ENCODE results near the gene BAZ1A. TPM values are rescaled to one million over a fixed set of nuclear protein-coding genes. Genes with fewer than 3 reads are reported as not detected.

Gene BAZ1A
- total RNA-seq, 1 donor from 2014 or later = 11.2 TPM

DNA sequence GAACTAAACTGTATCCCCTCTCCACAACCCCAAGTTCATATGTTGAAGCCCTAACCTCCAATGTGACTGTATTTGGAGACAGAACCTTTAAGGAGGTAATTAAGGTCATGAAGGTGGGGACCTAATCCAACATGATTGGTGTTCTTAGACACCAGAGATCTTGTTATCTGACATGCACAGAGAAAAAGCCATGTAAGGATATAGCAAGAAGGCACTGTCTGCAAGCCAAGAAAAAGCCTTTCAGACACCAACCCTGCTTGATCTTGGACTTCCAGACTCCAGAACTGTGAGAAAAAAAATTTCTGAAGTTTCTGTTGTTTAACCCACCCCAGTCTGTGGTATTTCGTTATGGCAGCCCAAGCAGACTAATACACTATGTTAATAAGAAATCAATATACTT, 98.5 kb downstream of the BAZ1A start:
- Histone ChIP-seq H3K4me1 (no peaks in the 10 kb centered on the region), H3K27ac (no peak overlapping the region)

DNA sequence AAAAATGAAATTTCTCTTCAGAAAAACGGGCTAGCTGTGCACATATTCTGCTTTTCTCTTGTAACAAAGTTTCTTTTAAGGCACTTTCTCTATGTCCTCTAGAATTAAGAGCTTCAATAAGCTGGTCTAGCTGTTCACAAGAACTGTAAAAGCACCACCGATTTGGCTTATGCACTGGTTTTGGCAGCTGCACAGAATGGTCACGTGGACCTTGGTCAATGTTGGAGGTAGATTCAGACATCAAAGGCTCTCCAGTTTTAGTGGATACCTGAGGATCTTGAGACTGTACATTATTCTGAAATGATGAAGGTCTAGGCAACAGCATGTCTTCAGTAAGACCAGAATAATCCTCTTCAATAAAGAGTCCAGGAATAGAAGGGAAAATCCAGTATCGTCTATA, 99.2 kb downstream of the BAZ1A start:
- no peak for DNase-seq (ENCODE audit: low spot score in 2 of 2)
- H3K4me1 ChIP-seq = no peaks in the 10 kb centered on the region
- H3K27me3 ChIP-seq = no peaks in the 10 kb centered on the region
- no peaks in the 10 kb centered on the region for H3K9me3 ChIP-seq
- intact Hi-C loops (cut with DNase I) = no loop called here
- H3K27ac ChIP-seq = no peak overlapping the region
- TF ChIP-seq, protein P1, sequence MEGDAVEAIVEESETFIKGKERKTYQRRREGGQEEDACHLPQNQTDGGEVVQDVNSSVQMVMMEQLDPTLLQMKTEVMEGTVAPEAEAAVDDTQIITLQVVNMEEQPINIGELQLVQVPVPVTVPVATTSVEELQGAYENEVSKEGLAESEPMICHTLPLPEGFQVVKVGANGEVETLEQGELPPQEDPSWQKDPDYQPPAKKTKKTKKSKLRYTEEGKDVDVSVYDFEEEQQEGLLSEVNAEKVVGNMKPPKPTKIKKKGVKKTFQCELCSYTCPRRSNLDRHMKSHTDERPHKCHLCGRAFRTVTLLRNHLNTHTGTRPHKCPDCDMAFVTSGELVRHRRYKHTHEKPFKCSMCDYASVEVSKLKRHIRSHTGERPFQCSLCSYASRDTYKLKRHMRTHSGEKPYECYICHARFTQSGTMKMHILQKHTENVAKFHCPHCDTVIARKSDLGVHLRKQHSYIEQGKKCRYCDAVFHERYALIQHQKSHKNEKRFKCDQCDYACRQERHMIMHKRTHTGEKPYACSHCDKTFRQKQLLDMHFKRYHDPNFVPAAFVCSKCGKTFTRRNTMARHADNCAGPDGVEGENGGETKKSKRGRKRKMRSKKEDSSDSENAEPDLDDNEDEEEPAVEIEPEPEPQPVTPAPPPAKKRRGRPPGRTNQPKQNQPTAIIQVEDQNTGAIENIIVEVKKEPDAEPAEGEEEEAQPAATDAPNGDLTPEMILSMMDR (IDR thresholded peaks at IDR 0.05) = no peak
- H3K4me3 ChIP-seq = no peak overlapping the region
- H3K36me3 ChIP-seq = peaks cover 12 to 33% of the 10 kb centered on the region in 2 donors

More for the DNA sequence above, 98.5 kb downstream of the BAZ1A start:
- intact Hi-C loops (cut with DNase I) = no loop called here
- TF ChIP-seq, protein P1 (IDR thresholded peaks at IDR 0.05) = no peak
- Histone ChIP-seq H3K27me3 (no peaks in the 10 kb centered on the region), H3K36me3 (peaks cover 13 to 34% of the 10 kb centered on the region in 2 donors), H3K9me3 (no peaks in the 10 kb centered on the region), H3K4me3 (no peak overlapping the region)
- no peak for DNase-seq (ENCODE audit: low spot score in 2 of 2)

DNA sequence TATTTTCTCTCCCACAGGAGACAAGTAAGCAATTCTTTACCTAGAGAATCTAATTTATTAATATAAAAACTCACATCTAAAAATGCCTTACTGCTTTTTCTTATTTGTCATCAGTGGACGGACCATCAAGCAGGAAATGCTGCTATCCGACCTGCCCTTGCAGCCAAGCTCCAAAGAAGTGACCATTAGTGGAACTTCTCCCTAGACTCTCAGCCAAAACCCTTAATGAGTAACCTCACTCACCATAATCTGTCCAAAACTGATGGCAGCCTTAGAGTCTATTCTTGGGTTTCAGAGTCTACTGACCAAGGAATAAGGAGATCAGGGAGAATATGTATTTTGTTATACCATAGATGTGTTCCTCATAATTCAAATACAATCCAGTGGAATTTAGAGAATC, 99.8 kb downstream of the BAZ1A start:
- peaks cover 12 to 36% of the 10 kb centered on the region in 2 donors for H3K36me3 ChIP-seq
- DNase-seq (ENCODE audit: low spot score in 2 of 2) = no peak
- H3K27ac ChIP-seq = no peak overlapping the region
- no peaks in the 10 kb centered on the region for H3K9me3 ChIP-seq
- no peaks in the 10 kb centered on the region for H3K4me1 ChIP-seq
- TF ChIP-seq, protein P1 (IDR thresholded peaks at IDR 0.05) = no peak
- H3K4me3 ChIP-seq = no peak overlapping the region
- intact Hi-C loops (cut with DNase I) = no loop called here
- H3K27me3 ChIP-seq = no peaks in the 10 kb centered on the region

DNA sequence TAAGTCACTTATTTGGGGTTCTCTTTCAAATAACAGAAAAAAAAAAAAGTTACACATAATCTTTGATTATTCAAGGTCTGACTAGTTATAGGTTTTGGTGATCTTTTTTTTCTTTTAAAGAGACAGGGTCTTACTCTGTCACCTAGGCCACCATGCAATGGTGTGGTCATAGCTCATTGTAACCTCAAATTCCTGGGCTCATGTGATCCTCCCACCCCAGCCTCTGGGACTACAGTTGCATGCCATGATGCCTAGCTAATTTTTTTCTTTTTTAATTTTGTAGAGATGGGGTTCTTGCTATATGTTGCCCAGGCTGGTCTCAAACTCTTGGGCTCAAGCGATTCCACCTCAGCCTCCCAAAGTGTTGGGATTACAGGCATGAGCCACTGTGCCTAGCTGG, 104.3 kb downstream of the BAZ1A start:
- Histone ChIP-seq H3K36me3 (peaks cover 9 to 30% of the 10 kb centered on the region in 2 donors), H3K4me3 (no peak overlapping the region), H3K27me3 (no peaks in the 10 kb centered on the region), H3K9me3 (no peaks in the 10 kb centered on the region), H3K27ac (no peak overlapping the region), H3K4me1 (no peaks in the 10 kb centered on the region)
- TF ChIP-seq, protein P1 (IDR thresholded peaks at IDR 0.05) = no peak
- intact Hi-C loops (cut with DNase I) = no loop called here
- no peak for DNase-seq (ENCODE audit: low spot score in 2 of 2)

DNA sequence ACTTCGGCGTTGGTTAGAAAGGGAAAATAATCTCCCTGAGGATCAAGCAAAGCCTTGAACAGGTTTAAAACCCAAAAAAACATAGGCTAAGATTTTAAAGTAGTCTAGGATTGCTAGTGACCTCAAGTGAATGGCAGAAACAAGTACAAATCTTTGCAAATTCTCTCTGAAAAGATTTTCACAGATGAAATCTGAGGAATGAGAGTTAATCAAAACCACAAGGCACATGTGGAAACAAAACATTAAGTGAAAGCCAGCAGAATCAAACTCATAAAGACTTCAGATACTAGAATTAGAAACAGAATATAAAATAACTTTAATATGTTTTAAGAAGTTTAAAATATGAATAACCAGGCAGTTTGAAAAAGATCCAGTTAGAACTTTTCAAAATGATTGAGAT, 108.6 kb downstream of the BAZ1A start:
- no peaks in the 10 kb centered on the region for H3K9me3 ChIP-seq
- TF ChIP-seq, protein P1 (IDR thresholded peaks at IDR 0.05) = no peak
- H3K27ac ChIP-seq = no peak overlapping the region
- no peak for DNase-seq (ENCODE audit: low spot score in 2 of 2)
- H3K27me3 ChIP-seq = no peaks in the 10 kb centered on the region
- H3K36me3 ChIP-seq = peaks cover 11 to 40% of the 10 kb centered on the region in 2 donors
- H3K4me3 ChIP-seq = no peak overlapping the region
- intact Hi-C loops (cut with DNase I) = no loop called here
- no peaks in the 10 kb centered on the region for H3K4me1 ChIP-seq

DNA sequence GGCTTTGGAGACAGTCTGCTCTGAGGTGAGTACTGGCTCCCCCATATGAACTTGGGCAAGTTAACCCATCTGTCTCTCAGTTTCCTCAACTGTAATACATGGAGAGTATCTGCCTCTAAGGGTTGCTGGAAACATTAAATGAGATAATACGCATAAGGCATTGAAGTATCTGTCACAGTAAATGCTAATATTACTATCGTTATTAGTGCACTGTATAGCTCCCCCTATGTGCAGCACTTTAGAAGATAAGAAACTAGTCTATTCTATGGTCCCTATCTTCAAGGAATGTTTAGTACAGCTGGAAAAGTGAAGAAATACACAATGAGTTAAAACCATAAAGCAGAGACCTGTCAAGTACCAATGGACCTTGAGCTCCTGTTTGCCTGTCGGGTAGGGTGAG, 109.1 kb downstream of the BAZ1A start:
- Histone ChIP-seq H3K4me3 (no peak overlapping the region), H3K4me1 (no peaks in the 10 kb centered on the region), H3K36me3 (peaks cover 16 to 43% of the 10 kb centered on the region in 2 donors), H3K27ac (no peak overlapping the region), H3K27me3 (no peaks in the 10 kb centered on the region), H3K9me3 (no peaks in the 10 kb centered on the region)
- TF ChIP-seq, protein P1 (IDR thresholded peaks at IDR 0.05) = no peak
- DNase-seq (ENCODE audit: low spot score in 2 of 2) = no peak
- intact Hi-C loops (cut with DNase I) = no loop called here
